Neuron (in vitro differentiated cells): ENCODE measurements around the gene MZT1.

Experiments
- H2AFZ ChIP-seq: one replicate; pipeline ENCODE4 v1.6.1; 2013; ENCODE audit warnings: low read depth, mild to moderate bottlenecking, inconsistent platforms, low read length, moderate library complexity
- H3K27me3 ChIP-seq: one replicate; pipeline ENCODE4 v1.6.1; 2013; ENCODE audit warnings: low read length; ENCODE audit not compliant: insufficient read depth
- H3K36me3 ChIP-seq: one replicate; pipeline ENCODE4 v1.6.1; 2013; ENCODE audit warnings: low read length; ENCODE audit not compliant: insufficient read depth
- H3K4me1 ChIP-seq: one replicate; pipeline ENCODE4 v1.6.1; 2013; ENCODE audit warnings: low read length; ENCODE audit not compliant: insufficient read depth
- H3K4me3 ChIP-seq: 2 replicates; pipeline ENCODE4 v1.5.1; 2013; ENCODE audit warnings: mild to moderate bottlenecking, low read length, moderate library complexity
- H3K9me3 ChIP-seq: one replicate; pipeline ENCODE4 v1.6.1; 2013; ENCODE audit warnings: low read length

MZT1 gene

DNA sequence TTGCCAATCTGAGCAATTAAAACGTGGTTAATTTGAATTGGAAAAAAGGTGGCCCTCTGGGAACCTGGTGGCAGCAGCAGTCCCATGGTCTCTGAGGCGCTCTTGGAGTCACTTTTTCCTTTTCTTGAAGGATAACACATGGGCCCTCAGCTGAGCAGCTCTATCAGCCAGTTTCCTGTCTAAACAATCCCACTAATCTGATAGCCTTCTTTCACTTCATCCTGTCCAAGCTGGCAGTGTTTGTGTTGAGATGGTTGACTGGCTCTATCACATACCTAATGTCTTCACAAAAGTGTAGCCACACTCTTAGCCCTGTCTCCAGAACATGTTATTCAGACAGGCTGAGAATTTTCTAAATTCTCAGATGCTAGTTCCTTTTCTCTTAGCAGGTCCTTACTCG lies 10.7 kb downstream of the MZT1 start:
- Histone ChIP-seq H3K36me3 (peaks cover 58% of the 10 kb centered on the region), H3K4me3 (no peak overlapping the region), H3K4me1 (no peaks in the 10 kb centered on the region)

GRCh38 chr13:72700509-72700908 lies 26.9 kb downstream of the MZT1 start:
- Histone ChIP-seq H3K4me1 (no peaks in the 10 kb centered on the region), H2AFZ (no peak overlapping the region), H3K36me3 (no peaks in the 10 kb centered on the region), H3K9me3 (peaks cover 4% of the 10 kb centered on the region), H3K27me3 (no peaks in the 10 kb centered on the region), H3K4me3 (no peak overlapping the region)

More for the DNA sequence above, 10.7 kb downstream of the MZT1 start:
- H2AFZ ChIP-seq = no peak overlapping the region
- peaks cover 26% of the 10 kb centered on the region for H3K9me3 ChIP-seq
- H3K27me3 ChIP-seq = no peaks in the 10 kb centered on the region

- no peak overlapping the region for H3K4me3 ChIP-seq
- H3K4me1 ChIP-seq = no peaks in the 10 kb centered on the region
- H3K9me3 ChIP-seq = peaks cover 2% of the 10 kb centered on the region
- H3K27me3 ChIP-seq = no peaks in the 10 kb centered on the region
- no peaks in the 10 kb centered on the region for H3K36me3 ChIP-seq
- H2AFZ ChIP-seq = no peak overlapping the region
Measured at GRCh38 chr13:72698164-72698563, 29.3 kb downstream of the MZT1 start.

DNA sequence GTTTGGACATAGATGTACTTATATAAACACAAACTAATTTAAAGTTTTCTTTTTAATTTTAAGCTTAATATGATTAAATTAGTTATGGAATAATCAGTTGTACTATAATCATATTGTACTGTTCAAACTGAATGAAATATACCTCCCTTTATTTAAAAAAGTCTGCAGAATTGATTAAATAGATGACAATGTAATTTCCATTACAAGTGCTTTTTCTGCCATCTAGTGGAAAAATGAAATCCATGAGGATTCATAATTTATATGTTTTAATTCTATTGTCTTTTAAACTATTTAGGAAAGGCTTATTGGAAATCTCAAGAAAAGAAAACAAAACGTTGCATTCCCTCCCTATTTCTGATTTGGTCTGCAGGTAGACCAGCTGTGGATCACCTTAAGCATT lies 30.9 kb downstream of the MZT1 start:
- Histone ChIP-seq H3K9me3 (peaks cover 4% of the 10 kb centered on the region), H3K27me3 (no peaks in the 10 kb centered on the region), H3K4me1 (no peaks in the 10 kb centered on the region), H3K36me3 (no peaks in the 10 kb centered on the region), H2AFZ (no peak overlapping the region), H3K4me3 (no peak overlapping the region)

- Histone ChIP-seq H3K9me3 (peaks cover 4% of the 10 kb centered on the region), H3K36me3 (no peaks in the 10 kb centered on the region), H3K27me3 (no peaks in the 10 kb centered on the region), H3K4me3 (no peak overlapping the region), H3K4me1 (no peaks in the 10 kb centered on the region), H2AFZ (no peak overlapping the region)
Measured at GRCh38 chr13:72694314-72694713, 33.1 kb downstream of the MZT1 start.

GRCh38 chr13:72693832-72694231 lies 33.6 kb downstream of the MZT1 start:
- Histone ChIP-seq H3K27me3 (no peaks in the 10 kb centered on the region), H3K4me1 (no peaks in the 10 kb centered on the region), H2AFZ (no peak overlapping the region), H3K4me3 (no peak overlapping the region), H3K9me3 (peaks cover 4% of the 10 kb centered on the region), H3K36me3 (no peaks in the 10 kb centered on the region)

GRCh38 chr13:72692884-72693514 lies 34.4 kb downstream of the MZT1 start:
- Histone ChIP-seq H3K4me1 (no peaks in the 10 kb centered on the region), H3K9me3 (peaks cover 2% of the 10 kb centered on the region)

DNA sequence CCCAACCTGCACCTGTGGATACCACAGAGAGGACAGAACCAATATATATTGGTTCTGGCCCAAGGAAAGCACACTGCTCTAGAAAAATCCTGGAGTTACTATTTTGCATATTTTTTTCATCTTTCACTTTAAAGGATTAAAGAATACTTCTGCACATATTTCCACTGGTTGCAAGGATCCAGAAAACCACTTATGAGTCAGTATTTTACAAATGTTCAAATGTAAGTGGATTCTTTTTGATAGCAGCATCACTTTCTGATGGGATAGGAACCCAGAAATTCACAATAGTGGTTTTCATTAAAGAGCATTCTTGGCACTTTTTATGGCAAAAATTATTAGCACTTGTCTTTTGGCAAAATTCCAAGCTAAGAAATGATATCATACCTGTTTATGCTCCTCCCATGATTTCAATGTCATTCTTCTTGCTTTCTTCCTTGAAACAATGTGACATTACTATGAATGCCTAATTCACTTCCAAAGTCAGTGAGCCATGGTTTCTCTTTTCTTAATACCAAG lies 38.2 kb downstream of the MZT1 start:
- Histone ChIP-seq H3K4me3 (no peak overlapping the region), H3K4me1 (no peaks in the 10 kb centered on the region), H3K36me3 (no peaks in the 10 kb centered on the region), H3K27me3 (no peaks in the 10 kb centered on the region), H2AFZ (no peak overlapping the region), H3K9me3 (peaks cover 2% of the 10 kb centered on the region)

More at GRCh38 chr13:72692884-72693514, 34.4 kb downstream of the MZT1 start:
- Histone ChIP-seq H2AFZ (no peak overlapping the region), H3K4me3 (no peak overlapping the region), H3K36me3 (no peaks in the 10 kb centered on the region), H3K27me3 (no peaks in the 10 kb centered on the region)

- no peaks in the 10 kb centered on the region for H3K9me3 ChIP-seq
- no peaks in the 10 kb centered on the region for H3K27me3 ChIP-seq
- no peaks in the 10 kb centered on the region for H3K4me1 ChIP-seq
- no peaks in the 10 kb centered on the region for H3K36me3 ChIP-seq
- H2AFZ ChIP-seq = no peak overlapping the region
- H3K4me3 ChIP-seq = no peak overlapping the region
Measured at GRCh38 chr13:72686766-72687165, 40.7 kb downstream of the MZT1 start.

DNA sequence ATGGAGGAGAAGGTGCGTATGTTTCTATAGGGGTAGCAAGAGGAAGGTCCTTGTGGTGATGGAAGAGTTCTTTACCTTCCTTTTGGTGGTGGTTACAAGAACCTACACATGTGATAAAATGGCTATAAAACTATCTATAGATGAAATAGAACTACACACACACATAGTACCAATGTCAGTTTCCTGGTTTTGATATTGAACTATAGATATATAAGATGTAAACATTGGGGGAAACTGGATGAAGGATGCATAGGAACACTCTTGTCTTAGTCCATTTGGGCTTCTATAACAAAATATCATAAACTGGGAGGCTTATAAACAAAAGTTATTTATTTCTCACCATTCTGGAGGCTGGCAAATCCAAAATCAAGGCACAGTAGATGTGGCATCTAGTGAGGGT lies 47.1 kb downstream of the MZT1 start:
- H3K9me3 ChIP-seq = no peaks in the 10 kb centered on the region
- H3K4me1 ChIP-seq = no peaks in the 10 kb centered on the region
- no peaks in the 10 kb centered on the region for H3K36me3 ChIP-seq
- no peak overlapping the region for H2AFZ ChIP-seq
- no peaks in the 10 kb centered on the region for H3K27me3 ChIP-seq
- no peak overlapping the region for H3K4me3 ChIP-seq

DNA sequence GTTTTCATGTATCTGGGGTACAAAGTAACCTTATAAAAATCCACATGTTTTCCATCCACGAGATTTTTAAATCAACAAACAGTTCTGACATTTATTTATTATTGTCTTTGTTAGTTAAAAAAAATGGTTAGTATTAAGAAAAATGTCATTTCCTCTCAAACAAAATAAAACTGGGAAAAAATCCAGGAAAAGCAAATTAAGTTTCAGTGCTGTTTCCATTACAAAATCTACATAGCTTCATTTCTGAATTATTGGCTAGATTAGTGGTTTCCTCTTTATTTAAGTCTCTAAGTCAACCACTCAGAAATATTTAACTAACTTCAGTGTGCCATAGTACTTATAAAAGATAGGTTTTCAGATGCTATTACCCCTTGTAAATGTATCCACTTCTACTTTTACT lies 49.1 kb downstream of the MZT1 start:
- H2AFZ ChIP-seq = no peak overlapping the region
- H3K36me3 ChIP-seq = no peaks in the 10 kb centered on the region
- no peak overlapping the region for H3K4me3 ChIP-seq
- H3K4me1 ChIP-seq = no peaks in the 10 kb centered on the region
- no peaks in the 10 kb centered on the region for H3K27me3 ChIP-seq
- no peaks in the 10 kb centered on the region for H3K9me3 ChIP-seq

DNA sequence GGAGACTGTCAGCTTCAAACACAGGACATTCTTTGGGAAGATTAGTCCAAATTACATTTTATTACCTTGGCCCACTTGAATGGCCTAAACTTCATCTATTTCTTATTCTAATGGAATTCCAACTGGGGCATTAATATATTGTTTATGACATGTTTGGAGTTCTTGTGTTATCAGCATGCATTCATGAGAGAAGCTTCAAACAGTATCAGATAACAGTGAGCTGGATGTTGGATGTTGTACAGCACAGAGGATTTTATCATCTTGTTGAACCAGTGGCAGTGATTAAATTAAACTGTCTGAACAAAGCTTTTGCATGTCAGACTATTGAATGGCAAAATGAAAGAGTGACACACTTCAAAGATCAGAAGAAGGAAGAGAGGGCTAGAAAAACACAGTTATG lies 50.0 kb downstream of the MZT1 start:
- Histone ChIP-seq H3K4me3 (no peak overlapping the region), H3K27me3 (no peaks in the 10 kb centered on the region), H3K9me3 (no peaks in the 10 kb centered on the region), H2AFZ (no peak overlapping the region), H3K36me3 (no peaks in the 10 kb centered on the region), H3K4me1 (no peaks in the 10 kb centered on the region)

GRCh38 chr13:72666391-72666790 lies 61.0 kb downstream of the MZT1 start:
- no peak overlapping the region for H3K4me3 ChIP-seq
- H3K9me3 ChIP-seq = no peaks in the 10 kb centered on the region
- no peaks in the 10 kb centered on the region for H3K27me3 ChIP-seq
- no peak overlapping the region for H2AFZ ChIP-seq
- no peaks in the 10 kb centered on the region for H3K4me1 ChIP-seq
- no peaks in the 10 kb centered on the region for H3K36me3 ChIP-seq

DNA sequence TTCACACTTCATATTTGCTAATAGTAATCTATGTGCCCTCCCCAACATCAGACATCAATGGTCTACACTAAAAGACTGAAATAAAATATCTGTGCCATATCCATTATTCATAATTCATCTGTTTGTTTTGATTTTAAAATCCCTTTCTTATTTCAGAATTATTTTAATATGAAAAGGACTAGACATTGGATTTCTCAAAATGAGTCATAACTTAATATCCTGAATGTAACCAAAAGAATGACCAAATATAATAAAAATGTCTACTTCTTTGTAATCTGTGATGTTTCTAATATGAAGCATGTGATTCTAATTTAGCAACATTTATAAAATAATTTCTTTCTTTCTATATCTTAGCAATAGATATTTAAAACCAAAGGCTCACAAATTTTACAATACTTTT lies 64.9 kb downstream of the MZT1 start:
- H3K27me3 ChIP-seq = no peaks in the 10 kb centered on the region
- H3K4me1 ChIP-seq = no peaks in the 10 kb centered on the region
- no peak overlapping the region for H3K4me3 ChIP-seq
- H3K9me3 ChIP-seq = no peaks in the 10 kb centered on the region
- no peaks in the 10 kb centered on the region for H3K36me3 ChIP-seq
- no peak overlapping the region for H2AFZ ChIP-seq
